PFSK-1 (cell line): ENCODE measurements around the gene ZNF608.
A peak's percentile ranks its signal among the peaks of the same experiment; 100 is the strongest.

ENCODE experiments used
- FOXP2 ChIP-seq: optimal IDR thresholded peaks from 2 replicates; pipeline ENCODE3; 2011; ENCODE audit warnings: borderline replicate concordance, control low read depth, inconsistent platforms; ENCODE audit not compliant: insufficient read depth; ENCODE audit errors: extremely low read length, extremely low read depth
- POLR2AphosphoS5 ChIP-seq: IDR thresholded peaks from 2 replicates; pipeline ENCODE4 v1.6.1; 2012; ENCODE audit warnings: low read depth, mild to moderate bottlenecking, control low read depth, low read length, moderate library complexity
- REST ChIP-seq, 2 experiments: IDR thresholded peaks; 2 replicates each; pipeline versions ENCODE4 v1.6.1 to v1.8.0; 2011 to 2012; ENCODE audit warnings: low read depth in 2 of 2, low read length in 2 of 2, control low read depth in 1 of 2, inconsistent platforms in 1 of 2, mild to moderate bottlenecking in 1 of 2, moderate library complexity in 1 of 2; ENCODE audit not compliant: insufficient read depth in 1 of 2
- SIN3A ChIP-seq: IDR thresholded peaks from 2 replicates; pipeline ENCODE4 v1.6.1; 2012; ENCODE audit warnings: mild to moderate bottlenecking, low read length, moderate library complexity, borderline replicate concordance; ENCODE audit not compliant: insufficient read depth
- TAF1 ChIP-seq: IDR thresholded peaks from 2 replicates; pipeline ENCODE4 v1.6.1; 2012; ENCODE audit warnings: low read length, control low read depth, borderline replicate concordance; ENCODE audit not compliant: insufficient read depth

The ZNF608 gene

GRCh38 chr5:124706729-124707361 is 39.6 kb downstream of the ZNF608 start:
- peak; percentile 75; the same call in 1 of the 2 replicates for TF ChIP-seq SIN3A
- no peak for TF ChIP-seq TAF1

GRCh38 chr5:124706051-124706450 is 40.4 kb downstream of the ZNF608 start:
- TF ChIP-seq POLR2AphosphoS5 (no peak), TAF1 (no peak), REST (IDR thresholded peaks at IDR 0.05; ENCODE audit: insufficient read depth in 1 of 2, low read depth in 2 of 2, low read length in 2 of 2) (no peak)

- TF ChIP-seq FOXP2: no peak
- no peak for TF ChIP-seq REST (IDR thresholded peaks at IDR 0.05; ENCODE audit: insufficient read depth in 1 of 2, low read depth in 2 of 2, low read length in 2 of 2)
- TF ChIP-seq TAF1: no peak
- TF ChIP-seq POLR2AphosphoS5: no peak
- TF ChIP-seq SIN3A: no peak
Observed at GRCh38 chr5:124705577-124705976, 40.9 kb downstream of the ZNF608 start.

GRCh38 chr5:124704594-124705284 is 41.7 kb downstream of the ZNF608 start:
- TF ChIP-seq FOXP2 (no peak), POLR2AphosphoS5 (no peak), TAF1 (no peak), REST (IDR thresholded peaks at IDR 0.05; ENCODE audit: insufficient read depth in 1 of 2, low read depth in 2 of 2, low read length in 2 of 2) (no peak), SIN3A (no peak)

GRCh38 chr5:124703995-124704394 is 42.4 kb downstream of the ZNF608 start:
- TF ChIP-seq FOXP2: no peak

- TF ChIP-seq POLR2AphosphoS5 (no peak), TAF1 (no peak), SIN3A (no peak), FOXP2 (no peak), REST (IDR thresholded peaks at IDR 0.05; ENCODE audit: insufficient read depth in 1 of 2, low read depth in 2 of 2, low read length in 2 of 2) (no peak)
Observed at GRCh38 chr5:124702525-124702924, 43.9 kb downstream of the ZNF608 start.
